K562 (cell line): Measurements from ENCODE around the gene CDC27. TPM values are rescaled to one million over a fixed set of nuclear protein-coding genes. Genes with fewer than 3 reads are reported as not detected.

Experiments
- ATF1 ChIP-seq, 2 experiments: fragments of 450-650 bp in 1 of 2; IDR thresholded peaks; 2 replicates each; pipeline ENCODE4 v1.6.1; 2016; ENCODE audit warnings: missing compliant biosample characterization in 1 of 2, missing genetic modification characterization in 1 of 2
- BCOR ChIP-seq: fragments of 450-650 bp; IDR thresholded peaks from 2 replicates; pipeline ENCODE4 v1.6.1; 2016
- ETV5 ChIP-seq: sonication (generic); formaldehyde crosslinking; IDR thresholded peaks from 2 replicates; pipeline ENCODE4 v1.4.0; 2020; ENCODE audit warnings: low read depth, mild to moderate bottlenecking, missing genetic modification reagents
- HLTF ChIP-seq: fragments of 450-650 bp; IDR thresholded peaks from 2 replicates; pipeline ENCODE4 v1.6.1; 2016
- HMGN3 ChIP-seq: IDR thresholded peaks from 2 replicates; pipeline ENCODE4 v1.6.1; 2011; ENCODE audit warnings: borderline replicate concordance, low read depth, mild to moderate bottlenecking, mixed read lengths, low read length; ENCODE audit not compliant: insufficient read length; ENCODE audit errors: extremely low read depth
- ILK ChIP-seq: fragments of 450-650 bp; IDR thresholded peaks from 2 replicates; pipeline ENCODE4 v1.6.1; 2016; ENCODE audit warnings: missing genetic modification characterization, low read depth, mild to moderate bottlenecking, missing compliant biosample characterization, moderate library complexity, borderline replicate concordance
- POU5F1 ChIP-seq: fragments of 150-350 bp; IDR thresholded peaks from 2 replicates; pipeline ENCODE4 v1.6.1; 2014; ENCODE audit warnings: borderline replicate concordance, low read length, low read depth, mild to moderate bottlenecking; ENCODE audit not compliant: partially characterized antibody
- RUNX1 ChIP-seq: sonication (generic); IDR thresholded peaks from 2 replicates; pipeline ENCODE4 v1.6.1; 2016; ENCODE audit warnings: antibody characterized with exemption, low read depth
- SAP30 ChIP-seq: fragments of 200-600 bp; sonication (generic); IDR thresholded peaks from 2 replicates; pipeline ENCODE4 v1.6.1; 2012; ENCODE audit warnings: borderline replicate concordance, low read depth, mild to moderate bottlenecking, moderate library complexity, low read length, control low read depth, inconsistent platforms; ENCODE audit not compliant: insufficient read depth, poor library complexity, severe bottlenecking
- SMAD1 ChIP-seq: fragments of 150-350 bp; IDR thresholded peaks from 2 replicates; pipeline ENCODE4 v1.6.1; 2014; ENCODE audit warnings: low read length, low read depth; ENCODE audit not compliant: partially characterized antibody
- SRSF9 ChIP-seq: fragments of 200-400 bp; formaldehyde crosslinking; IDR thresholded peaks from 2 replicates; pipeline ENCODE4 v1.6.1; 2017; ENCODE audit warnings: low read depth, low read length, borderline replicate concordance
- TAF1 ChIP-seq: IDR thresholded peaks from 2 replicates; pipeline ENCODE4 v1.6.1; 2011; ENCODE audit warnings: mild to moderate bottlenecking, low read length, moderate library complexity; ENCODE audit not compliant: insufficient read depth, control insufficient read depth, severe bottlenecking; ENCODE audit errors: extremely low read depth
- ZBTB11 ChIP-seq, 3 experiments: fragments of 200-800 bp in 1 of 3; fragments of 250-450 bp in 1 of 3; fragments of 450-650 bp in 1 of 3; sonication (Bioruptor Pico) in 1 of 3; sonication (Bioruptor generic) in 1 of 3; formaldehyde crosslinking in 1 of 3; IDR thresholded peaks; 2 replicates each; pipeline versions ENCODE4 v1.6.1 to v1.8.0; 2016 to 2022; ENCODE audit warnings: mild to moderate bottlenecking in 2 of 3, missing genetic modification characterization in 2 of 3, missing compliant biosample characterization in 1 of 3, moderate library complexity in 1 of 3
- ZEB2 ChIP-seq: fragments of 450-650 bp; IDR thresholded peaks from 2 replicates; pipeline ENCODE4 v1.6.1; 2016
- ZNF318 ChIP-seq, 2 experiments: fragments of 450-650 bp; IDR thresholded peaks; 2 replicates each; pipeline ENCODE4 v1.6.1; 2016; ENCODE audit warnings: mild to moderate bottlenecking in 2 of 2, borderline replicate concordance in 1 of 2, low read depth in 1 of 2, moderate library complexity in 1 of 2
- ZNF780A ChIP-seq: fragments of 250-450 bp; sonication (Bioruptor Pico); IDR thresholded peaks from 2 replicates; pipeline ENCODE4 v1.5.0; 2021; ENCODE audit warnings: mild to moderate bottlenecking
- polyA plus RNA-seq, 8 experiments: library from polyadenylated mRNA; depleted of rRNA in 4 of 8; stranded (reverse) in 5 of 8; unstranded in 3 of 8; fragments of >200 nt; fragmentation: Nextera tagmentation in 2 of 8; fragmentation: Illumina TruSeq in 1 of 8; extraction: Ambion mirVana in 2 of 8; extraction: Trizol in 1 of 8; gene quantifications; 2 replicates each; pipeline versions ENCODE4 v1.2.1 to v1.2.3, GENCODE V29; 2011 to 2014; ENCODE audit warnings: inconsistent platforms in 1 of 8, missing spikeins in 1 of 8
- total RNA-seq, 7 experiments: library from RNA; depleted of rRNA in 6 of 7; stranded (reverse); fragments of >200 nt in 6 of 7; fragmentation: Illumina TruSeq in 2 of 7; extraction: Trizol in 2 of 7; gene quantifications; 2 replicates each; pipeline versions ENCODE4 v1.2.1 to v1.2.3, GENCODE V29; 2011 to 2021; ENCODE audit warnings: low replicate concordance in 1 of 7

CDC27 gene
- total and polyA plus RNA-seq, 9 of the 15 experiments (the other 6 are each of a cell fraction or from before 2014, with no cell fraction given), result 28.6 to 155 (median 94.1) TPM

GRCh38 chr17:47189732-47190237 is 690 bp upstream of the CDC27 start (continued):
- TF ChIP-seq TAF1 (no peak), SAP30 (no peak), RUNX1 (no peak), ETV5 (CRISPR knock-in tag) (no peak), ILK (tag) (no peak), BCOR (no peak), ZNF318 (IDR thresholded peaks at IDR 0.05; ENCODE audit: borderline replicate concordance in 1 of 2, low read depth in 1 of 2) (no peak), SMAD1 (no peak), HMGN3 (no peak), ZNF780A (CRISPR knock-in tag) (no peak), ZEB2 (no peak), ZBTB11 (CRISPR knock-in tag; IDR thresholded peaks at IDR 0.05) (no peak), ATF1 (CRISPR knock-in tag; IDR thresholded peaks at IDR 0.05) (no peak), ATF1 (tag; IDR thresholded peaks at IDR 0.05) (peak; percentile 36; the same call in 1 of the 2 replicates), SRSF9 (no peak), HLTF (no peak), POU5F1 (no peak)
